ENCODE data around the gene ZFP36L1. TPM values are rescaled to one million over a fixed set of nuclear protein-coding genes. Genes with fewer than 3 reads are reported as not detected.
A peak's percentile ranks its signal among the peaks of the same experiment; 100 is the strongest.

Gene ZFP36L1
- total and polyA plus RNA-seq, 2 of the 13 experiments (the other 11 are each of a cell fraction or from before 2014, with no cell fraction given), result 7.4 to 10.2 TPM

DNA sequence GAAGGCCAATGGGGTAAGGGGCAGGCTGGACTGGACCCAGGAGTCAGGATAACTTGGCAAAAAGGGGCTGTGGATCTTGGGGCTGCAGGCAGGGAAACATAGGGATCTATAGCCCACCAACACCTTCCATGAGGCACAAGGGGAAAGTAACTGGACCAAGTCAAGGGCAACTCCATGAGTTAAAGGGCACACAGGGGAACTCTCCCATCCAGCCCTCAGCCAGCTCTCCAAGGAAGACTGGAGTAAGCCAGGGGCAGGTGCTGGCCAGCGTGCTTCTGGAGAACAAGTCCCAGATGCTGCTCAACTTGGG lies 31.3 kb upstream of the ZFP36L1 start:
- Histone ChIP-seq H3K27ac (ENCODE audit: extremely low read length, insufficient read depth, low read length) (peak overlapping the region; percentile 81), H3K4me2 (ENCODE audit: low read depth, low read length) (peak overlapping the region; percentile 88), H3K36me3 (replicated peaks in 1 of 2; ENCODE audit: control insufficient read depth in 1 of 2, insufficient read depth in 2 of 2, low read length in 2 of 2) (no peaks in the 10 kb centered on the region), H3K27me3 (ENCODE audit: control insufficient read depth in 1 of 2, insufficient read depth in 2 of 2, low read length in 2 of 2) (no peaks in the 10 kb centered on the region), H3K4me1 (ENCODE audit: insufficient read depth, low read length) (peaks cover 75% of the 10 kb centered on the region), H3K4me3 (replicated peaks in 1 of 3; ENCODE audit: insufficient read depth in 1 of 3, low read depth in 2 of 3, low read length in 3 of 3) (peak overlapping the region; percentile 13 to 67 (median 32); a peak in 4 of 6 replicates), H3K79me2 (ENCODE audit: insufficient read depth, low read length) (no peaks in the 10 kb centered on the region), H3K9me3 (ENCODE audit: low read length) (no peaks in the 10 kb centered on the region), H4K20me1 (ENCODE audit: insufficient read depth, low read length) (no peaks in the 10 kb centered on the region), H2AFZ (ENCODE audit: low read length) (no peak overlapping the region), H3K9ac (ENCODE audit: insufficient read depth, low read depth, low read length) (peak overlapping the region; percentile 57)
- intact Hi-C loops (cut with micrococcal nuclease; ENCODE audit: unreplicated experiment), result no loop called here
- CTCF ChIA-PET (ENCODE audit: low intra/inter-chr PET ratio, low total read pairs), result interaction anchor here (0.8 kb wide), 1 partner anchor 38 kb away, joined by 3 read pairs; no protein-coding TSS in a partner anchor
- no CpG with 5 or more reads among the region's 1 CpG for WGBS (ENCODE audit: low lambda C conversion rate)
- no TSS peak for BruUV-seq (replicated peaks)
- ATAC-seq (peak; percentile 41), FAIRE-seq (no peak), DNase-seq (ENCODE audit: low spot score) (no peak)
- POLR2A ChIA-PET, result interaction anchor here (0.9 to 4.7 kb wide), 17 partner anchors 9 to 1008 kb away, joined by 3 to 57 read pairs (median 4); partner anchors contain the start of genes EXD2, ZFP36L1 and ZFYVE26
- in situ Hi-C loops (cut with HindIII; ENCODE audit: extremely low pct_ligation_motif_present, low pct_unique_long_range_greater_than_20kb), result loop anchor here (25.0 kb wide), 1 partner anchor 1212 kb away; the partner anchor contains the start of genes ARG2 and PIGH
- no peak for TF ChIP-seq GFI1 (CRISPR knock-in tag; IDR thresholded peaks at IDR 0.05; ENCODE audit: borderline replicate concordance)
- TF ChIP-seq SAFB2 (CRISPR knock-in tag; IDR thresholded peaks at IDR 0.05; ENCODE audit: borderline replicate concordance, low read depth), result 0 out of 2 replicates have a peak, but pooled peaks have one; percentile 12
- TF ChIP-seq, protein P1, sequence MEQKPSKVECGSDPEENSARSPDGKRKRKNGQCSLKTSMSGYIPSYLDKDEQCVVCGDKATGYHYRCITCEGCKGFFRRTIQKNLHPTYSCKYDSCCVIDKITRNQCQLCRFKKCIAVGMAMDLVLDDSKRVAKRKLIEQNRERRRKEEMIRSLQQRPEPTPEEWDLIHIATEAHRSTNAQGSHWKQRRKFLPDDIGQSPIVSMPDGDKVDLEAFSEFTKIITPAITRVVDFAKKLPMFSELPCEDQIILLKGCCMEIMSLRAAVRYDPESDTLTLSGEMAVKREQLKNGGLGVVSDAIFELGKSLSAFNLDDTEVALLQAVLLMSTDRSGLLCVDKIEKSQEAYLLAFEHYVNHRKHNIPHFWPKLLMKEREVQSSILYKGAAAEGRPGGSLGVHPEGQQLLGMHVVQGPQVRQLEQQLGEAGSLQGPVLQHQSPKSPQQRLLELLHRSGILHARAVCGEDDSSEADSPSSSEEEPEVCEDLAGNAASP (CRISPR knock-in tag; IDR thresholded peaks at IDR 0.05; ENCODE audit: borderline replicate concordance), result no peak
- TF ChIP-seq AGO2 (optimal IDR thresholded peaks at IDR 0.05; ENCODE audit: low read depth, low read length), result peak; percentile 34
- 0 out of 2 replicates have a peak, but pooled peaks have one; percentile 1 for TF ChIP-seq SP5 (CRISPR knock-in tag; IDR thresholded peaks at IDR 0.05; ENCODE audit: borderline replicate concordance, low read depth)
- no peak for TF ChIP-seq ZNF367 (CRISPR knock-in tag; IDR thresholded peaks at IDR 0.05; ENCODE audit: borderline replicate concordance)
- TF ChIP-seq, protein P2, sequence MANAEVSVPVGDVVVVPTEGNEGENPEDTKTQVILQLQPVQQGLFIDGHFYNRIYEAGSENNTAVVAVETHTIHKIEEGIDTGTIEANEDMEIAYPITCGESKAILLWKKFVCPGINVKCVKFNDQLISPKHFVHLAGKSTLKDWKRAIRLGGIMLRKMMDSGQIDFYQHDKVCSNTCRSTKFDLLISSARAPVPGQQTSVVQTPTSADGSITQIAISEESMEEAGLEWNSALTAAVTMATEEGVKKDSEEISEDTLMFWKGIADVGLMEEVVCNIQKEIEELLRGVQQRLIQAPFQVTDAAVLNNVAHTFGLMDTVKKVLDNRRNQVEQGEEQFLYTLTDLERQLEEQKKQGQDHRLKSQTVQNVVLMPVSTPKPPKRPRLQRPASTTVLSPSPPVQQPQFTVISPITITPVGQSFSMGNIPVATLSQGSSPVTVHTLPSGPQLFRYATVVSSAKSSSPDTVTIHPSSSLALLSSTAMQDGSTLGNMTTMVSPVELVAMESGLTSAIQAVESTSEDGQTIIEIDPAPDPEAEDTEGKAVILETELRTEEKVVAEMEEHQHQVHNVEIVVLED (CRISPR knock-in tag; IDR thresholded peaks at IDR 0.05; ENCODE audit: borderline replicate concordance), result no peak
- peak; percentile 28; the same call in 1 of the 2 replicates for TF ChIP-seq ZMYM2 (CRISPR knock-in tag; IDR thresholded peaks at IDR 0.05)
- 0 out of 2 replicates have a peak, but pooled peaks have one; percentile 4 for TF ChIP-seq ZNF598 (CRISPR knock-in tag; IDR thresholded peaks at IDR 0.05; ENCODE audit: borderline replicate concordance)
- no peak for TF ChIP-seq ZNF850 (CRISPR knock-in tag; conservative IDR thresholded peaks at IDR 0.05)
- peak; percentile 28 to 36; a peak in 2 of 4 replicates for TF ChIP-seq POLR2A (IDR thresholded peaks at IDR 0.05; ENCODE audit: insufficient read depth in 1 of 2, low read depth in 2 of 2, low read length in 2 of 2)
- 0 out of 2 replicates have a peak, but pooled peaks have one; percentile 68 for TF ChIP-seq ZNF788 (CRISPR knock-in tag; IDR thresholded peaks at IDR 0.05; ENCODE audit: borderline replicate concordance)
- TF ChIP-seq CAMTA2 (CRISPR knock-in tag; IDR thresholded peaks at IDR 0.05; ENCODE audit: borderline replicate concordance), result 0 out of 2 replicates have a peak, but pooled peaks have one; percentile 1
- TF ChIP-seq ADNP (CRISPR knock-in tag; IDR thresholded peaks at IDR 0.05), result no peak
- TF ChIP-seq, protein P3, sequence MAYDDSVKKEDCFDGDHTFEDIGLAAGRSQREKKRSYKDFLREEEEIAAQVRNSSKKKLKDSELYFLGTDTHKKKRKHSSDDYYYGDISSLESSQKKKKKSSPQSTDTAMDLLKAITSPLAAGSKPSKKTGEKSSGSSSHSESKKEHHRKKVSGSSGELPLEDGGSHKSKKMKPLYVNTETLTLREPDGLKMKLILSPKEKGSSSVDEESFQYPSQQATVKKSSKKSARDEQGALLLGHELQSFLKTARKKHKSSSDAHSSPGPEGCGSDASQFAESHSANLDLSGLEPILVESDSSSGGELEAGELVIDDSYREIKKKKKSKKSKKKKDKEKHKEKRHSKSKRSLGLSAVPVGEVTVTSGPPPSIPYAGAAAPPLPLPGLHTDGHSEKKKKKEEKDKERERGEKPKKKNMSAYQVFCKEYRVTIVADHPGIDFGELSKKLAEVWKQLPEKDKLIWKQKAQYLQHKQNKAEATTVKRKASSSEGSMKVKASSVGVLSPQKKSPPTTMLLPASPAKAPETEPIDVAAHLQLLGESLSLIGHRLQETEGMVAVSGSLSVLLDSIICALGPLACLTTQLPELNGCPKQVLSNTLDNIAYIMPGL (CRISPR knock-in tag; IDR thresholded peaks at IDR 0.05; ENCODE audit: borderline replicate concordance in 1 of 2, low read depth in 1 of 2), result peak in 1 of 2 experiments; percentile 10; a peak in 1 of 4 replicates
- TF ChIP-seq, protein P4, sequence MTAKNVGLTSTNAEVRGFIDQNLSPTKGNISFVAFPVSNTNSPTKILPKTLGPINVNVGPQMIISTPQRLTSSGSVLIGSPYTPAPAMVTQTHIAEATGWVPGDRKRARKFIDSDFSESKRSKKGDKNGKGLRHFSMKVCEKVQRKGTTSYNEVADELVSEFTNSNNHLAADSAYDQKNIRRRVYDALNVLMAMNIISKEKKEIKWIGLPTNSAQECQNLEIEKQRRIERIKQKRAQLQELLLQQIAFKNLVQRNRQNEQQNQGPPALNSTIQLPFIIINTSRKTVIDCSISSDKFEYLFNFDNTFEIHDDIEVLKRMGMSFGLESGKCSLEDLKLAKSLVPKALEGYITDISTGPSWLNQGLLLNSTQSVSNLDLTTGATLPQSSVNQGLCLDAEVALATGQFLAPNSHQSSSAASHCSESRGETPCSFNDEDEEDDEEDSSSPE (CRISPR knock-in tag; IDR thresholded peaks at IDR 0.05), result peak; percentile 30; the same call in 1 of the 2 replicates
- TF ChIP-seq TBX3 (IDR thresholded peaks at IDR 0.05; ENCODE audit: borderline replicate concordance), result peak; percentile 38; the same call in 1 of the 2 replicates
- TF ChIP-seq MEF2D (CRISPR knock-in tag; IDR thresholded peaks at IDR 0.05), result 0 out of 2 replicates have a peak, but pooled peaks have one; percentile 55

Measured in HepG2 (cell line).